Midbrain (tissue), 1 donor: ENCODE data around the gene TMEM79.
A peak's percentile ranks its signal among the peaks of the same experiment; 100 is the strongest.

Source experiments
- DNase-seq: peaks from one replicate; lab custom pipeline; 2025; lab: John Stamatoyannopoulos, UW

The TMEM79 gene

DNA sequence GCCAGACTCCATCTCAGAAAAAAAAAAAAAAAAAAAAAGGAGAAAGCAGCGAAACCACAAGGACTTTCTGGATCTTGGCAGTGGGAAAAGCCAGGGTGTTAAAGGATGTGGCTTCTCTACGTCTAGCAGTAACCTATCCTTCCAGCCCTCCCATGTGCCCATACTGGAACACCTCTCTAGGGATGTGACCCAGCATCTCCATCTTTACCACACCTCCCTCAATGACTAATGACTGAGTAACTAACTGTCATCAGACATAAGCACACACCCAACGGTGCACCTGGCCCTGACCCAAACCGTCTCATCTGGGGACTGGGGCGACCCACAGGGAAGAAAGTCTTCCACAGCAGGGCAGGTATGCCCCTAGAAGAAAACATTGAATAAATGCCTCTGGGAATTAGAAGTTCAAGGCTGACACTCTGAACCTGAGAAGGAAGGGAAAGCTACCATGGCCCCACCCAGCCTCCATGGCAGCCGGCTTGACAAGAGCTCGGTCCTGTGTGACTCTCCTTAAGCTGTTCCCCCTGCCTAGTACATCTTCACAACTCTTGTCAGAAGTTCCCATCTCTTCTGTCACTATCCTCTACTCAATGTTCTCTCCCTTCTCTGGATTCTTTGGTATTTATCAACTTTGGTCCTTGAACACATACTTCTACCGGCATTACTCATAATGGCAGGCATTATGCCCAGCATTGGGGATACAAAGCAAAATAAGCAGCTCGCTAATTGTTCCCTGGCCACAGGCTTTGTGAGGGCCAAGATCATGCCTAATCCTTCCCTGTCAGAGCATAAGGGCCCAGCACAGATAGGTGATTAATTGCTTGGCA lies 21.5 kb upstream of the TMEM79 start:
- DNase-seq, result no peak

DNA sequence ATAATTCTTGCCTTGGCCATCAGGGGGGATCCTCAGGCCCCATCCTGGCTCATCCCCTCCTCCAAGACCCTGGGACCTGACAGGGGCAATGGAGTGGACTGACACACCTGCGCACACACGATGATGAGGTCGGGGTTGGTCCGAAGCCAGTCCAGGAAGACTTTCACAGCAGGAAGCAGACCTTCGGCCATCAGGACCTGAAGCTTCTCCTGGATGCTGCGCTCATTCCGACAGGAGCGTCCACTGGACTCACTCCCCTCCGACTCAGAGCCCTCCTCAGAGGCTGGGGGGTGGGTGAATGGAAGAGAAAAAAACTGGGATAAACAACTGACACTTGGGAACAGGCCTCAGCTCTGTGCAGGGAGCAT lies 20.9 kb upstream of the TMEM79 start:
- no peak for DNase-seq

DNA sequence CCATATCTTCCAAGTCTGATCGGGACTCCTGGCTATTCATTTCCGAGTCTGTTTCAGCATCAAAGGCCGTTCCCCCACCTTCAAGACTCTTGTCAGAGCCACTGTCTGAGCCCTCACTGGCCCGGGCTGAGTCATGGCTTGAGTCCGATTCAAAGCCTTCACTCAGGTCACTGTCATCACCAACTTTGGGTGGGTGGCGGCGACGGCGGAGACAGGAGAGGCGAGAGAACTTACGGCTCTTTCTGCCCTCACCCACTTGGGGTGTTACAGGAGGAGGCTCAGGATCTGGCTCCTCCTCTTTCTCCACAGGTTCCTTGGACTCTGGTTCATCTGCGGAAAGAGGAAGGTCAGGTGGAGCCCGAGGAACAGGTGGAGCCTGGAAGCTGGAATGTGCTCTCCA lies 18.1 kb upstream of the TMEM79 start:
- DNase-seq, result no peak

DNA sequence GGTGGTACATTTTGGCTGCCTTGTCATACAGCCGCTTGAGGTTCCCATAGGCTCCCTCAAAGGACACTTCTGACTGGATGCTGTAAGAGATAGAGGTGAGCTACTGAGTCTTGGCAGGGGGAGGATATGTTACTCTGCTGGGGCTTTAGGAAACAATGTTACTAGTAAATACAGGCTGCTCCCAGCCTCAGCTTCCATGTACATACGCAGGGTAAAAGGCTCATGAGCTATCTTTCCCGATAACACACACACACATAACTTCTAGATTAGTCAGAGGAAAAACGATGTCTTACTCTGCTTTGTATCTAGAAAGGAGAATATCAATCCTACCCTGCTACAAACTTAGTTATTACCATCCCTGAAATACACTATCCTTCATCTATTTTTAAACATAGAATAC lies 15.8 kb upstream of the TMEM79 start:
- DNase-seq, result no peak

DNA sequence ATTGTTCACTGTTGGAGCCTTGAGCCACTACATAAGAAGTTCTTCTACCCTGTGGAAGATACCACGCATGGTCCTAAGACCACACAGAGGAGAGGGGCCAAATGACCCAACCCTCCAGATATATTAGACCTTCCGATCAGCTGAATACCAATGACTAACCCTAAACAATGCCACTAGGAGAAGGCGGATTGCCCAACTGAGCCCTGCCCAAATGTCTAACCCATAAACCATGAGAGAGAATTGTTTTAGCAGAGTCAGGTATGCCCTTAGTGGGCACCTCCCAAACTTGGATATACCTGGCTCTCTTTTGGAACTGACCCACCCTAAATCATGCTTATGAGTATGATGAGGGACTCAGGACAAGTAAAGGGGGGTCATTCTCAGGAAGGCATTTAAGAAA lies 13.8 kb upstream of the TMEM79 start:
- DNase-seq, result no peak

DNA sequence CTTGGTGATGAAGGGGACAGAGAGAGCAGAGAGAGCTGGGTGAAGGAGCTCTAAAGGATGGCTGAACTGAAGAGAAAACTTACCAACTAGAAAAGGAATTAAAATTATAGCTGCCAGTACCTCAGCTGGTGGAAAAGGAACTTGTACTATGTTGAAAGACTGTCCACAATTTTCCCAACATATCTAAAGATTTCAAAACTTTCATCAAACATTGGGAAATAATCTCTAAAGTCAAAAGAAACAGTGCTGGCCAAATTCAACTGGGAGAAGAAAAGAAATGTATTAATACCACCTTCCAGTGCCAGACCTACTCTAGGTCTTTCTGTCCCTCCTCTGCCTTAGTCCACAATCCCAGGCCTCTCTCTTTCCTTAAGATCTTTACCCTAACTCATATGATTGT lies 7.6 kb upstream of the TMEM79 start:
- no peak for DNase-seq

DNA sequence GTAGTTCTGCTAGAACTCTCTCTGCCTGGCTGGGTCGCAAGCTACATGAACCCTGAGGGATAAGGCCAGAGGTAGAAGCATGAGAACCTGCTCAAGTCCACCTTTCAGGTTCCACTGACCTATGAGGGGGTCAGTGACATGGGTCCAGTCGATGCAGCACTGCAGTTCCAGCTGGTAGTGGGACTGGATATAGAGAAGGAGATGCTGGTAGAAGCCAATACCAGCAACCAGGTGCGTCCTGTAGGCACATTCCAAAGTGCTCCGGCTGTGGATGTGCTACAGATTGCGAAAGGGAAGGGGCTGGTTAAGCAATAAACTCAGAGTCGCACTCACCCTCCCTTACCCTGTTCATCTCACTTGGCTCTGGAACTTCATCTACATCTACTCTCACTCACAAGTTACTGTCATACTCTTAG lies 7.2 kb upstream of the TMEM79 start:
- no peak for DNase-seq

DNA sequence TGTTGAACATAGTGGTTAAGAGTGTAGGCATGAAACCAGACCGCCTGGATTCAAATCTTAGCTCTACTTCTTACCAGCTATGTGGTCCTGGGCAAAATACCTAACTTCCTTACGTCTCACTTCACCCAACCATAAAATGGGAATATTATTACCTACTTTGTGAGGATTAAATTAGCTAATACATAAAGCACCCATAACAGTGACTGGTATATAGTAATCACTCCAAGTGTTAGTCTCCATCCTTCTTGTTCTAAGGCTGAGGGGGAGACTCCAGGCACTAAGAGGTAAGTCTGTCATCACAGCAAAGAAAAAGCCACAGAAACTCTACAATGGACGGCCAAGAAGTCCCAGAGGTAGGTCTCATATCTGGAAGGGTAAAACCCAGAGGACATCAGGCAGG lies 4.3 kb upstream of the TMEM79 start:
- no peak for DNase-seq

DNA sequence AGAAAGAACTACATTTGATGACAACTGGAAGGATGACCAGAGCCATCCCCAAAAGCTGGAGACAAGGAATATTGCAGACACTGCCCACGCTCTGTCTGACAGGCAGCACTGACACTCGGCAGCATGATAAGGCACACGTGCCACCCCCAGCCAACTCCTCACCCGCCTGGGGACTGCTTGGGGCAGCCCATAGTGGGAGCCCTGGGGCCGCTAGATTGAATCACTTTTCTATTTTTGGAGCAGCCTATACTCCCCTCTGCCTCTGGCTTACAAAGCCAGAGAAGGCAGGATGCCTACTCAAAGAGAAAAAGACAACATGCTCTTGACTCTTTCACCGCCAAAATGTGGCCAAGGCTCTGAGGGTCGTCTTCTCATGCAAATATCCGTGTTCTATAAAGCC lies 2.8 kb upstream of the TMEM79 start:
- no peak for DNase-seq

DNA sequence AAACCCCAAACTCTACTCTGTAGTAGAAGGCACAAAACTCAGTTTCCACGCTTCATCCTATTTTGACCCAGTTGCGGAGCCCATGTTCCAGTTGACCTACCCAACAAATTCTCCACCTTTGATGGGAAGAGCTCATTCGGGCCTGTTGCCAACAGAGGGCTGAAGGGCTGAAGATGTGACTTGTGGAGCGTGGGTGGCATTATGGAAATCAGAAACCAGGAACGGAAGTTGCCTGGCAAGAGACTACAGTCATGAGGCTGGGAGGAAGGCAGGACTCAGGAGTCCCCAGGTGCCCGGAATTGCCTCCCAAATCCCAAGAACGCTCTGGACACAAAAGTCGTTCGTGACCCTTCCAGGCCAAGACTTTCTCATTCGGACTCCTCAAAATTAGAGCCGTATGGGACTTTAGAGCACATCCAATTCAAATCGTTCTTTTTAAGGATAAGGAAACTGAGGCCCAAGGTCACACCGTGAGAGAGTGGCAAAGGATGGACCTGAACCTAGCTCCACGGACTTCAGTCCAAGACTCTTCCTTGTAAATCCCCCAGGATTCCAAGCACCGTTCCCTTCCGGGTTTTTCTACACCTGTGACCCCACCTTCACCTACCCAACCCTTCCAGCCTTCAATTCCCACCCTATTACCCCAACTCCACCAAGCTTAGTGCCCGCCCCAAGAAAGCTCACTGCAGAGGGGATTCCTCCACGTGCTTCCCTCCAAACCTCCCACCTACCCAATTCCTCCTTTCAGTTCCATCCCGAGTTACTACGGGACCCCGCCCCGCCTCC lies 2.2 kb upstream of the TMEM79 start:
- DNase-seq, result no peak

DNA sequence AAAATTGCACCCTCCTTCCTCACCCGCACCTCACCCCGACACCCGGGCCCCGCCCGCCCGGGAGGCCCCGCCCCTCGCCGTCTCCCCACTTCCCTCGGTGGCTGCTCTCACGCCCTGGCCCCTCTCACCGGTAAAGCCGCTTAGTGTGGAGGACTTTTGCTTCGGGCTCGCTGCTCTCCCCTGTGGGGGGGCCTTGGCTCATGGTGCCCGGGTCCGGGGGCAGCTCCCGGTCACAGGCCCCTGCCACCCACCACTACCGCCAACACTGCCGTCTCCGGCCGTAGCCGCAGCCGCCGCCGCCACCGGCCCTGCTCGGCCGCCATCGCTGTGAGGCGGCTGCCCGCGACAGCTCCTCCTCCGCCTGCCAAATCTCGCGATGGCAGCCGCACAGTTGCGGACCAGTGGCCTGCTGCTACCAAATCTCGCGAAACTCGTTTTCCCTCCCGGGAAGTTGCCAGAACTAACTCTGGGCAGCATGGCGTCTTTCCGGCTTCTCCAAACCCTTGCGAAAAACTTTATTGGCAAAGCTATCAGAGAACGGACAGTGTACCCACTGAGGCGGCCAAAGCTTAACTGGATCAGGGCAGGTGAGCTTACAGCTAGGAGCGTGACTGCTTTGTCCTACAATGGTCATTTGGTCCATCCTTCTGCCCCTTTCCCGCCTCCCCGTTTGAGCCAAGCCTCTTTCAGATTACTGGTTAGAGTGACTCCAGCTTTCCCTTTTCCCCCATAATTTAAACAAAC lies 1.5 kb upstream of the TMEM79 start, which contains the start of gene SMG5:
SMG5 (minus strand) TSS at position 347 of the 744 bp plus-strand sequence; CDS start at position 202, 145 bp downstream.
- DNase-seq, result peak; percentile 97

DNA sequence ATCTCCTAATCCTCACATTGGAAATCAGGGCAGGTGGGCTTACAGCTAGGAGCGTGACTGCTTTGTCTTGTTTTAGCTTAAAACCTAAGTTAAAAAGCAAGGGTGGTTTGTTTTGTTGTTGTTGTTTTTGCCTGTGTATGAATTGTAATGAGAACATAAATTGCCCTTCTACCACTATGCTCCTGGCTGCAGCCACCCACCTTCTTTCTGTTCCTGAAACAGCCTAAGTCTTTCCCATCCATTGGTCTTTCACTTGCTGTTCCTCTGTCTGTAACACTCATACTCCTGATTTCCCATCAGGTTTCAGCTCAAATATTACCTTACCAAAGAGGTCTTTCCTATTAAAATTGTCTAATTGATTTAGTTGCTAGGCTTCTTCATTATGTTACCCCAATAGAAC lies 604 bp upstream of the TMEM79 start:
- DNase-seq, result no peak

DNA sequence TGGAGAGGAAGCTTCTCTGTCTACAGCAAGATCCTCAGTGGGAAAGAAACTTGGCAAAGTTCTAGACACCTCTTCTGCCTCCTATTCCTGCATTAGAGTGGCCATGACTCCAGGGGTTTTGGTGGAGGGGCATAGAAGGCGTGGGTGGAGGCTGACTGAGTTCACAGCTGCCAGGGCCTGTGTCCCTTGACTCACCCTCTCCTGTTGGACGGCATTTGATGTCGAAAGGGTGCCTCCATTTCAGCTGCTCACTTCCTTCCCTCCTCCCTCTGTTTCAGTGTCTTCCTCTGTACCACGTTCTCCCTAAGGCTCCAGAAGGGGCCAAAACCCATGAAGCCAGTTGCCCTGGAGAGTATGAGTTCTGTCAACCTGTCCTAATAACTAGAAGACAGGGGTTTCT lies 632 bp downstream of the TMEM79 start:
- no peak for DNase-seq

DNA sequence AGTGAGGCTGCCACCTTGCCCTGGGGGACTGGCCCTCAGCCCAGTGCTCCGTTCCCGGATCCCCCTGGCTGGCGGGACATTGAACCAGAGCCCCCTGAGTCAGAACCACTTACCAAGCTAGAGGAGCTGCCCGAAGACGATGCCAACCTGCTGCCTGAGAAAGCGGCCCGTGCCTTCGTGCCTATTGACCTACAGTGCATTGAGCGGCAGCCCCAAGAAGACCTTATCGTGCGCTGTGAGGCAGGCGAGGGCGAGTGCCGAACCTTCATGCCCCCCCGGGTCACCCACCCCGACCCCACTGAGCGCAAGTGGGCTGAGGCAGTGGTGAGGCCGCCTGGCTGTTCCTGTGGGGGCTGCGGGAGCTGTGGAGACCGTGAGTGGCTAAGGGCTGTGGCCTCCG lies 1.3 kb downstream of the TMEM79 start:
- DNase-seq, result no peak

DNA sequence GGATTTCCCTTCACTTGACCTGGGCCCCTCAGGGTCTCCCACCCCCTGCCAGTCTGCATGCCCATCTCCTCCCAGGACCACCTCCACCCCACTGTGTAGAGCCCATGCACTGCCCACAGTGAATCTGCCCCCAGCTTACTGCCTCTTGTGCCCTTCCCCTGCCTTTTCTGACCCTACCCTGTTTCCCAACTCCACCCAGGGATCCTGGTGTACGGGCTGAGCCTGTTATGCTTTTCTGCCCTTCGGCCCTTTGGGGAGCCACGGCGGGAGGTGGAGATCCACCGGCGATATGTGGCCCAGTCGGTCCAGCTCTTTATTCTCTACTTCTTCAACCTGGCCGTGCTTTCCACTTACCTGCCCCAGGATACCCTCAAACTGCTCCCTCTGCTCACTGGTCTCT lies 1.9 kb downstream of the TMEM79 start:
- DNase-seq, result no peak

DNA sequence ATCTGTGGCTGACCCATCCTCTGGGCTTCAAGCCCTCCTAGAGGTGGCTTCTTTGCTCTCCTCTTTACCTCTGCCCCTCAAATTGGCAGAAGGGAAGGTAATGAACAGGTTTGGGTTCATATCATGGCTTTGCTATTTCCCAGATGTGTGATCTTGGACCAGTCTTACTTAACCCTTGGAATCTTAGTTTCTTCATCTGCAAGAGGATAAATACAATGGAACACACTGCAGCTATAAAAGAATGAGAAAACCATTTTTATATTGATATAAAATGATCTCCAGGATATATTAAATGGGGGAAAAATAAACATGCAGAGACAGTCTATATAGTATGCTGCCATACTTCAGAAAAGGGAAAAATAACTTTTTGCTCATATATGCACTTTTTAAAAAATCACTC lies 5.7 kb downstream of the TMEM79 start:
- no peak for DNase-seq

DNA sequence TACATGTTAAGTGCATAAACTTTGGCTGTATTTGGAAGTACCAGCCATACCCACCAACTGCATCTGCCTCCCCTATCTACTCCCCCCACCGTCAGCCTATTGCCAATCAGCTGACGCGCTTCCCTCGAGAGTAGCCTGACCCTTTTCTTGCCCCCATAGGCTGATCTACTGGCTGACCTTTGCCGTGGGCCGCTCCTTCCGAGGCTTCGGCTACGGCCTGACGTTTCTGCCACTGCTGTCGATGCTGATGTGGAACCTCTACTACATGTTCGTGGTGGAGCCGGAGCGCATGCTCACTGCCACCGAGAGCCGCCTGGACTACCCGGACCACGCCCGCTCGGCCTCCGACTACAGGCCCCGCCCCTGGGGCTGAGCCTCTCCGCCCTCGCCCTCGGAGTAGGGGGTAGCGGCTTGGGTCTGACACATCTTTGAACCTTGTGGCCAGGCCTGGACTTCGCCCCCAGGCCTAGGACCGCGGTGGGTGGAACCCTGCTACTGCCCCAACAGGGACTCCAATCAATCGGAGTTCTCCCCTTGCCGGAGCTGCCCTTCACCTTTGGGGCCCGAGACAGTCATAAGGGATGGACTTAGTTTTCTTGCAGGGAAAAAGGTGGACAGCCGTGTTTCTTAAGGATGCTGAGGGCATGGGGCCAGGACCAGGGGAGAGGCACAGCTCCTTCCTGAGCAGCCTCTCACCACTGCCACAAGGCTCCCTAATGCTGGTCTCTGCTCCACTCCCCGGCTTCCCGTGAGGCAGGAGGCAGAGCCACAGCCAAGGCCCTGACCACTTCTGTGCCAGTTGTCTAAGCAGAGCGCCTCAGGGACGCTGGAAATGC lies 7.3 kb downstream of the TMEM79 start:
- peak; percentile 75 for DNase-seq

DNA sequence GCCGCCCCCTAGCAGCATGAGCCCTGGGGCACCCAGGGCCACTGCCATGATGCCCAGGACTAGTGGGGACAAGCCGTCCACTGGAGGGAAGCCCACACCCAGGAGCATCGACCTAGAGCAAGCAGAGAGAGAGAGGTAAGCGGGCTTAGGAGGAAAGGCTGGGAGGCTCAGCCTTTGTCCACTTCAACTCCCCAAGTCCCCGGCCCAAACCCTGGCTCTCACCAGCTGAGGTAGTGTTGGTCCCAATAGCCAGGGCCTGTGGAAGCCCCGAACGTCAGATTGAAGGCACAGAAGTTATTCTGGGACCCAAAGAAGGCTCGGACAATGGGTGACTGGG lies 8.9 kb downstream of the TMEM79 start:
- DNase-seq, result no peak

DNA sequence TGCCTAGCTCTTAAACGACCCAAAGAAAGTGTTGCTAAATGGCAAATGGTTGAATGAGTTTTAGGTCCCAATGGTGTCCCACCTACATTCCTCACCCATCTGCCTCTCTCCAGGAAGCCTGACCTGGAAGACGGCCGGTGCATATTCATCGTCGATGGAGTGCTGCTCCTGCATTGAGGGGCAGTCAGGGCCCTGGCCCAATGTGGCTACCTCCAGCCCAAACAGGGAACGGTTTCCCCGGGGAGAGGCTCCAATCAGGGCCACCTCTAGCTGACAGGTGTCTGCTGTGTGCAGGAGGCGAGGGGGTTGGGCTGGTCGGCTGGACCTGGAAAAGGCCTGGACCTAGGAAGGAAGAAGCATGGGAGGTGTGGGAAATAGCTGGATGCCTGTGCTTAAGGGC lies 9.8 kb downstream of the TMEM79 start:
- no peak for DNase-seq

DNA sequence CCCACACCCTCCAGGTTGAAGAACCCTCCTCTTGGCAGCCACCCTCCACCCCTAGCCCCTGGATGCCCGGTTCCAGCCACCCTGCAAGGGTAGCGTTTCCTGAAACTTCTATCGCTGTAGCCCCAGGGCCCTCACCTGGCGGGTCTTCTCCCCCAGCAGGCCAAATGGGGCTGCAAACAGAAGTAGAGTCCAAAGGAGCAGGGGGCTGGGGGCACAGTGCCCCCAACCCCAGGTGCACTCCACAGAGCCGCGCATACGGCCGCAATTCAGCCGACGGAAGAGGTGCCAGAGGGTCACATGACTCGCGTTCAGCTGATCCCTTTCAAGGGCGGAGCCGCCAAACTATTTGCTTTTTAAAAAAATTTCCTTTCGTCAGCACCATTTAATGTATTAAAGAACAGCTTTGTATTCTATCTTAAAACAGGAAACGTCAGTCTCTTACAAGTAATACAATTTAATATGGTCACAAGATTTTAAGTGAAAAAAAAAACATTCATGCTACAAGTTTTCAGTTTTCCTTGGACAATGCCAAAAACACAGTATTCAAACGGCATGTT lies 11.3 kb downstream of the TMEM79 start, which contains the start of gene GLMP:
GLMP (minus strand) TSS at position 289 of the 557 bp plus-strand sequence; CDS start at position 255, 34 bp downstream.
- peak; percentile 68 for DNase-seq

DNA sequence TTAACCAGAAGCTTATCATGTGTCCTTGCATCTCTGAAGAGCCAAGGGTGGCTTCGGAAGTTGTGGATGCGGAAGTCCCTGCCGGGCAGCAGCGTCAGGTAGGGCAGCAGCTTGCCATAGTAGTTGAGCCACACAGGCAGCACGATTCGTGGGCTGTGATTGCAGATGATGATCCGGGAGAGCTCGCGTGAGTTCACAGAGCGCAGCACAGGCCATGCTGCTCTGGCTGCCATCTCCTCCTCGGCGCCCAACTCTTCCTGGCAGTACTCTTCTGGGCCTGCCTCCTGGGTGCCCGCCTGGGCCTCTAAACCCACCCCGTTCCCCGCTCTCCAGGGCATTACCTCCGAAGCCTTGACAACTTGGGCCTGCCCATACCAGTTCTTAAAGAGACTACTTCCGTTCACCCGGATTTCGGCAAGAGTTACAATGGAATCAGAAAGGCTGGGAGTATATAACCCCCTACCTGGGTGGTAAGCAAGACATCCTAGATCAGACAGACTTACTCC lies 14.8 kb downstream of the TMEM79 start, which contains the start of gene VHLL:
VHLL (minus strand) TSS at position 456 of the 506 bp plus-strand sequence; CDS start at position 338, 118 bp downstream.
- no peak for DNase-seq
